H1 (cell line): ENCODE measurements around the gene EWSR1. TPM values are rescaled to one million over a fixed set of nuclear protein-coding genes. Genes with fewer than 3 reads are reported as not detected.

ENCODE experiments used
- CTCF ChIA-PET: fragments of 300-600 bp; sonication (Branson Sonifier 250); formaldehyde crosslinking; loops from one replicate; lab custom pipeline; 2021; ENCODE audit not compliant: partially characterized antibody; lab: Charles Lee
- POLR2A ChIA-PET: fragments of 300-600 bp; sonication (Branson Sonifier 250); formaldehyde crosslinking; loops from one replicate; lab custom pipeline; 2021; ENCODE audit warnings: inconsistent platforms; ENCODE audit not compliant: partially characterized antibody; lab: Charles Lee
- DNase-seq, 2 experiments: peaks; one replicate each; pipeline versions ENCODE4 v3.0.0 to v3.0.0-alpha.2; 2010 to 2022; ENCODE audit warnings: low spot score in 2 of 2, low read depth in 1 of 2, mixed read lengths in 1 of 2
- FAIRE-seq: peaks from 2 replicates; lab custom pipeline; 2011; peaks lifted over from hg19 to GRCh38; lab: Jason Lieb, UNC
- H2AFZ ChIP-seq: 2 replicates; pipeline ENCODE4 v1.8.1; 2012; ENCODE audit warnings: low read length, inconsistent platforms
- H2AK5ac ChIP-seq: 2 replicates; pipeline ENCODE4 v1.6.1; 2013; ENCODE audit warnings: low read depth, low read length
- H2BK120ac ChIP-seq: replicated peaks from 2 replicates; pipeline ENCODE3; 2013; ENCODE audit warnings: low read depth, low read length, inconsistent platforms
- H2BK12ac ChIP-seq: 2 replicates; pipeline ENCODE4 v1.6.1; 2013; ENCODE audit warnings: low read depth, low read length
- H2BK15ac ChIP-seq: 2 replicates; pipeline ENCODE4 v1.6.1; 2013; ENCODE audit warnings: low read length
- H2BK20ac ChIP-seq: 2 replicates; pipeline ENCODE4 v1.6.1; 2013; ENCODE audit warnings: low read length
- H2BK5ac ChIP-seq: 2 replicates; pipeline ENCODE4 v1.6.1; 2013; ENCODE audit warnings: low read depth, low read length
- H3K14ac ChIP-seq: 2 replicates; pipeline ENCODE4 v1.6.1; 2013; ENCODE audit warnings: inconsistent platforms; ENCODE audit not compliant: insufficient read length
- H3K18ac ChIP-seq: 2 replicates; pipeline ENCODE4 v1.6.1; 2013; ENCODE audit warnings: low read length; ENCODE audit errors: extremely low read depth
- H3K23ac ChIP-seq: 2 replicates; pipeline ENCODE4 v1.6.1; 2013; ENCODE audit warnings: inconsistent platforms; ENCODE audit not compliant: insufficient read length
- H3K23me2 ChIP-seq: 2 replicates; pipeline ENCODE4 v1.6.1; 2013; ENCODE audit warnings: low read depth, low read length
- H3K27ac ChIP-seq: 2 replicates; pipeline ENCODE4 v1.6.1; 2011; ENCODE audit warnings: low read depth, low read length, inconsistent platforms
- H3K27me3 ChIP-seq, 4 experiments: replicated peaks in 1 of 4; 1 replicate in 1 of 4; 2 replicates in 3 of 4; pipeline versions ENCODE4 v1.6.1 to v1.8.1; 2011 to 2013; ENCODE audit warnings: low read length in 3 of 4, mild to moderate bottlenecking in 3 of 4, inconsistent platforms in 2 of 4, mixed read lengths in 2 of 4, moderate library complexity in 1 of 4; ENCODE audit not compliant: control insufficient read depth in 3 of 4, insufficient read depth in 3 of 4; ENCODE audit errors: extremely low read depth in 1 of 4
- H3K36me3 ChIP-seq, 4 experiments: 2 replicates each; pipeline versions ENCODE4 v1.6.1 to v1.8.1; 2011 to 2013; ENCODE audit warnings: mild to moderate bottlenecking in 4 of 4, low read length in 3 of 4, moderate library complexity in 2 of 4, control low read depth in 1 of 4, inconsistent platforms in 1 of 4; ENCODE audit not compliant: insufficient read depth in 4 of 4, control insufficient read depth in 2 of 4
- H3K4ac ChIP-seq: replicated peaks from 2 replicates; pipeline ENCODE3; 2013; ENCODE audit warnings: low read length, low read depth, mixed read lengths, inconsistent platforms; ENCODE audit not compliant: insufficient read length
- H3K4me1 ChIP-seq, 4 experiments: replicated peaks in 1 of 4; 1 replicate in 1 of 4; 2 replicates in 3 of 4; pipeline versions ENCODE4 v1.6.1 to v1.8.1; 2011 to 2013; ENCODE audit warnings: low read length in 3 of 4, inconsistent platforms in 2 of 4, mixed read lengths in 1 of 4; ENCODE audit not compliant: insufficient read depth in 4 of 4, control insufficient read depth in 3 of 4
- H3K4me2 ChIP-seq, 2 experiments: 2 replicates each; pipeline versions ENCODE4 v1.6.1 to v1.8.1; 2011 to 2013; ENCODE audit warnings: low read depth in 2 of 2, low read length in 2 of 2, control low read depth in 1 of 2, inconsistent platforms in 1 of 2, mild to moderate bottlenecking in 1 of 2; ENCODE audit not compliant: insufficient read depth in 1 of 2
- H3K4me3 ChIP-seq, 4 experiments: fragments of 200-600, 300-600 bp in 1 of 4; sonication (generic), shearing (Covaris generic), sonication (Bioruptor Twin) in 1 of 4; 2 replicates each; pipeline versions ENCODE4 v1.5.1 to v1.8.1; 2011 to 2016; ENCODE audit warnings: low read length in 4 of 4, low read depth in 3 of 4, control low read depth in 2 of 4, inconsistent platforms in 2 of 4, mild to moderate bottlenecking in 2 of 4, mixed read lengths in 1 of 4, moderate library complexity in 1 of 4; ENCODE audit not compliant: insufficient read depth in 2 of 4; ENCODE audit errors: extremely low read depth in 1 of 4
- H3K56ac ChIP-seq: replicated peaks from 2 replicates; pipeline ENCODE3; 2013; ENCODE audit warnings: low read depth, mild to moderate bottlenecking, mixed read lengths, low read length, inconsistent platforms; ENCODE audit not compliant: insufficient read length
- H3K79me1 ChIP-seq: 2 replicates; pipeline ENCODE4 v1.6.1; 2013; ENCODE audit warnings: low read depth, low read length, control low read depth
- H3K79me2 ChIP-seq, 2 experiments: 2 replicates each; pipeline versions ENCODE4 v1.6.1 to v1.8.1; 2012 to 2013; ENCODE audit warnings: low read length in 2 of 2, mild to moderate bottlenecking in 2 of 2, inconsistent platforms in 1 of 2; ENCODE audit not compliant: insufficient read depth in 2 of 2, control insufficient read depth in 1 of 2
- H3K9ac ChIP-seq, 4 experiments: replicated peaks in 1 of 4; 1 replicate in 1 of 4; 2 replicates in 3 of 4; pipeline versions ENCODE4 v1.6.1 to v1.8.1; 2011 to 2013; ENCODE audit warnings: low read depth in 3 of 4, low read length in 3 of 4, control low read depth in 2 of 4, mild to moderate bottlenecking in 2 of 4, moderate library complexity in 2 of 4, inconsistent platforms in 1 of 4; ENCODE audit errors: extremely low read depth in 1 of 4
- H3K9me3 ChIP-seq, 2 experiments: 2 replicates each; pipeline versions ENCODE4 v1.6.1 to v1.8.1; 2012 to 2013; ENCODE audit warnings: mild to moderate bottlenecking in 2 of 2, moderate library complexity in 2 of 2, control low read depth in 1 of 2, inconsistent platforms in 1 of 2, low read depth in 1 of 2, low read length in 1 of 2, mixed read lengths in 1 of 2; ENCODE audit not compliant: insufficient read depth in 2 of 2
- H4K20me1 ChIP-seq, 2 experiments: replicated peaks in 1 of 2; 2 replicates each; pipeline versions ENCODE3 to v1.8.1; 2011 to 2013; ENCODE audit warnings: inconsistent platforms in 2 of 2, low read length in 2 of 2, mild to moderate bottlenecking in 1 of 2; ENCODE audit not compliant: insufficient read depth in 2 of 2, control insufficient read depth in 1 of 2
- H4K5ac ChIP-seq: 2 replicates; pipeline ENCODE4 v1.6.1; 2013; ENCODE audit warnings: low read length, low read depth, mixed read lengths, inconsistent platforms; ENCODE audit not compliant: insufficient read length
- H4K8ac ChIP-seq: 2 replicates; pipeline ENCODE4 v1.8.0; 2013; ENCODE audit warnings: mild to moderate bottlenecking, moderate library complexity, low read length, inconsistent platforms; ENCODE audit not compliant: insufficient read depth; ENCODE audit errors: extremely low read depth
- H4K91ac ChIP-seq: replicated peaks from 2 replicates; pipeline ENCODE3; 2013; ENCODE audit warnings: low read length, mixed read lengths, inconsistent platforms; ENCODE audit not compliant: insufficient read length
- ASH2L ChIP-seq: fragments of 200-600, 300-600 bp; sonication (generic); IDR thresholded peaks from one replicate; pipeline ENCODE4 v1.7.1; 2017; ENCODE audit warnings: low read length
- CHD1 ChIP-seq: IDR thresholded peaks from 2 replicates; pipeline ENCODE4 v1.6.1; 2012; ENCODE audit warnings: low read depth, low read length, improper control_type of control experiment
- HDAC6 ChIP-seq: IDR thresholded peaks from one replicate; pipeline ENCODE4 v1.7.1; 2012; ENCODE audit warnings: low read depth, mild to moderate bottlenecking, inconsistent platforms, low read length, moderate library complexity
- SUZ12 ChIP-seq: fragments of 200-600 bp; sonication (generic); IDR thresholded peaks from 2 replicates; pipeline ENCODE4 v1.6.1; 2012; ENCODE audit warnings: mild to moderate bottlenecking, inconsistent platforms, low read length, moderate library complexity, mixed read lengths
- TCF12 ChIP-seq: IDR thresholded peaks from 2 replicates; pipeline ENCODE4 v1.6.1; 2011; ENCODE audit warnings: low read depth, mild to moderate bottlenecking, low read length
- WGBS, 2 experiments: shearing (Covaris generic) in 1 of 2; methylation state at CpG; one replicate each; pipeline versions ENCODE4 v1.1.6 to v1.1.7; 2013 to 2015; ENCODE audit warnings: low lambda C conversion rate in 2 of 2, mixed read lengths in 2 of 2, inconsistent platforms in 1 of 2, low coverage in 1 of 2, missing lambda C conversion rate in 1 of 2; ENCODE audit not compliant: insufficient replicate concordance in 2 of 2, insufficient coverage in 1 of 2, insufficient read length in 1 of 2; ENCODE audit errors: extremely low coverage in 1 of 2, missing lambda C conversion rate in 1 of 2; 5-methylcytosine and 5-hydroxymethylcytosine counted together
- polyA plus RNA-seq, 7 experiments: library from polyadenylated mRNA; depleted of rRNA in 3 of 7; stranded (reverse) in 5 of 7; unstranded in 2 of 7; fragments of >200 nt in 5 of 7; fragments of 200-250 nt in 2 of 7; gene quantifications; 1 replicate in 5 of 7; 2 replicates in 1 of 7; 4 replicates in 1 of 7; pipeline versions ENCODE4 v1.2.1 to v1.2.3, GENCODE V29; 2011 to 2013; ENCODE audit warnings: missing spikeins in 2 of 7, mixed read lengths in 2 of 7
- total RNA-seq: library from RNA; stranded (reverse); fragmentation: NEBNext Ultra II Directional; extraction: Animal tissue kit (Norgen Biotek cat#: 25700); gene quantifications from 2 replicates; pipeline ENCODE4 v1.2.1, GENCODE V29; 2021
- TF ChIP-seq, protein P1 (sequence below): IDR thresholded peaks from 2 replicates; pipeline ENCODE4 v1.6.1; 2011; ENCODE audit warnings: low read depth, mild to moderate bottlenecking, low read length; ENCODE audit not compliant: insufficient read depth

EWSR1 gene
- total and polyA plus RNA-seq, 2 of the 8 experiments (the other 6 are each of a cell fraction or from before 2014, with no cell fraction given), result 387 to 930 TPM

DNA sequence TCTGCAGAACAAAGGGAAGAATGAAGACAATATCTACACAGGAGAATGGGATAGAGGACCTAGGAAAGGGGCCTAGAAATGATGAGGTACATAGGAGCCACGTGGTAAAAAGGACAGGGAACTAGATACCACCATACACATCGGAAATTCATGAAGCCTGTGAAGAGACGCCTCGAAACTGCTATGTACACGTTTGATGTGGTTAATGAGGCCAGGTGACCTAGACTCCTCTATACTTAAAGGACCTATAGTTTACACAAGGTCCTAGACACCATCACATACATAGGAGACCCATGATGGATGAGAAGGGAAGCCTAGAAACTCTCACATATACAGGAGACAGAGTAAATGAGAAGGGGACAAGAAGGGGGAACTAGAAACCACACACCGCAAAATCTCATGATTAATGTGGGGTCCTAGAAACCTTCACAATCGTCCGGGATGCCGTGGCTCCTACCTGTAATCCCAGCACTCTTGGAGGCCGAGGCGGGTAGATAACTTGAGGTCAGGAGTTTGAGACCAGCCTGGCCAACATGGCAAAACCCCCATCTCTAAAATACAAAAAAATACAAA, 24.1 kb upstream of the EWSR1 start:
- H3K9me3 ChIP-seq, result peaks cover 0 to 2% of the 10 kb centered on the region in 2 experiments; a peak in 1 of 4 replicates
- no peak overlapping the region for H3K56ac ChIP-seq
- no peak overlapping the region for H4K5ac ChIP-seq
- H4K91ac ChIP-seq, result no peak overlapping the region
- no peaks in the 10 kb centered on the region for H3K79me2 ChIP-seq
- no peak overlapping the region for H2AFZ ChIP-seq
- no peak overlapping the region for H2BK20ac ChIP-seq
- H3K27ac ChIP-seq, result no peak overlapping the region
- TF ChIP-seq SUZ12 (no peak), CHD1 (no peak), TCF12 (no peak), HDAC6 (no peak), ASH2L (no peak)
- TF ChIP-seq, protein P1, sequence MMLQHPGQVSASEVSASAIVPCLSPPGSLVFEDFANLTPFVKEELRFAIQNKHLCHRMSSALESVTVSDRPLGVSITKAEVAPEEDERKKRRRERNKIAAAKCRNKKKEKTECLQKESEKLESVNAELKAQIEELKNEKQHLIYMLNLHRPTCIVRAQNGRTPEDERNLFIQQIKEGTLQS, result no peak
- 90% methylated on average over 11 of the region's 11 CpGs; no CpG with 5 or more reads in 1 of the 2 experiments for WGBS, 2 experiments
- H3K79me1 ChIP-seq, result no peaks in the 10 kb centered on the region
- H3K4ac ChIP-seq, result no peak overlapping the region
- POLR2A ChIA-PET, result interaction anchor here (0.7 to 1.9 kb wide), 3 partner anchors 25 to 39 kb away, joined by 3 to 4 read pairs (median 3); partner anchors contain the start of gene EWSR1
- no peak overlapping the region for H2AK5ac ChIP-seq
- no peaks in the 10 kb centered on the region for H3K36me3 ChIP-seq
- CTCF ChIA-PET, result interaction anchor here (1.0 to 6.2 kb wide), 13 partner anchors 9 to 390 kb away, joined by 3 to 84 read pairs (median 11); partner anchors contain the start of gene EMID1
- H3K4me1 ChIP-seq, result no peaks in the 10 kb centered on the region
- H3K23ac ChIP-seq, result no peak overlapping the region
- H4K20me1 ChIP-seq, result no peaks in the 10 kb centered on the region
- no peak overlapping the region for H3K14ac ChIP-seq
- no peak overlapping the region for H4K8ac ChIP-seq
- H2BK5ac ChIP-seq, result no peak overlapping the region
- no peak for FAIRE-seq
- H2BK120ac ChIP-seq, result no peak overlapping the region
- no peaks in the 10 kb centered on the region for H3K27me3 ChIP-seq
- no peak overlapping the region for H3K4me2 ChIP-seq
- no peaks in the 10 kb centered on the region for H3K23me2 ChIP-seq
- H2BK12ac ChIP-seq, result no peak overlapping the region
- H2BK15ac ChIP-seq, result no peak overlapping the region
- H3K9ac ChIP-seq, result no peak overlapping the region
- H3K4me3 ChIP-seq, result no peak overlapping the region
- H3K18ac ChIP-seq, result no peak overlapping the region
- no peak for DNase-seq
